Stomach (tissue), 4 donors: ENCODE results near the gene TAS2R60.
"Not testable (repeated sequence)": the region's sequence is repeated elsewhere in the genome, so short reads cannot be mapped to it uniquely, and the experiment has no call there.

Source experiments
- CTCF ChIP-seq, 7 experiments: fragments of 450-650 bp in 4 of 7; fragments of 200-600 bp in 3 of 7; sonication (generic) in 3 of 7; IDR thresholded peaks; one replicate each; pipeline ENCODE4 v1.5.1; 2016 to 2019; ENCODE audit warnings: antibody characterized with exemption in 7 of 7, control low read depth in 2 of 7, mild to moderate bottlenecking in 1 of 7
- EP300 ChIP-seq: sonication (generic); formaldehyde crosslinking; IDR thresholded peaks from one replicate; pipeline ENCODE4 v1.6.1; 2017; ENCODE audit warnings: antibody characterized with exemption
- POLR2A ChIP-seq, 4 donors: fragments of 450-650 bp; IDR thresholded peaks; one replicate each; pipeline ENCODE4 v1.6.1; 2016; ENCODE audit warnings: antibody characterized with exemption in 4 of 4, control low read depth in 2 of 4, mild to moderate bottlenecking in 1 of 4, moderate library complexity in 1 of 4
- POLR2AphosphoS5 ChIP-seq, 3 donors: sonication (generic); formaldehyde crosslinking; IDR thresholded peaks; one replicate each; pipeline ENCODE4 v1.6.1; 2016; ENCODE audit warnings: antibody characterized with exemption in 3 of 3

GRCh38 chr7:143424476-143424875 is 18.8 kb upstream of the TAS2R60 start:
- not testable (repeated sequence) for TF ChIP-seq CTCF (IDR thresholded peaks at IDR 0.05); POLR2AphosphoS5 (IDR thresholded peaks at IDR 0.05); POLR2A (IDR thresholded peaks at IDR 0.05); EP300
